ENCODE measurements around the gene AOC2. TPM values are rescaled to one million over a fixed set of nuclear protein-coding genes. Genes with fewer than 3 reads are reported as not detected.

Gene AOC2, protein sequence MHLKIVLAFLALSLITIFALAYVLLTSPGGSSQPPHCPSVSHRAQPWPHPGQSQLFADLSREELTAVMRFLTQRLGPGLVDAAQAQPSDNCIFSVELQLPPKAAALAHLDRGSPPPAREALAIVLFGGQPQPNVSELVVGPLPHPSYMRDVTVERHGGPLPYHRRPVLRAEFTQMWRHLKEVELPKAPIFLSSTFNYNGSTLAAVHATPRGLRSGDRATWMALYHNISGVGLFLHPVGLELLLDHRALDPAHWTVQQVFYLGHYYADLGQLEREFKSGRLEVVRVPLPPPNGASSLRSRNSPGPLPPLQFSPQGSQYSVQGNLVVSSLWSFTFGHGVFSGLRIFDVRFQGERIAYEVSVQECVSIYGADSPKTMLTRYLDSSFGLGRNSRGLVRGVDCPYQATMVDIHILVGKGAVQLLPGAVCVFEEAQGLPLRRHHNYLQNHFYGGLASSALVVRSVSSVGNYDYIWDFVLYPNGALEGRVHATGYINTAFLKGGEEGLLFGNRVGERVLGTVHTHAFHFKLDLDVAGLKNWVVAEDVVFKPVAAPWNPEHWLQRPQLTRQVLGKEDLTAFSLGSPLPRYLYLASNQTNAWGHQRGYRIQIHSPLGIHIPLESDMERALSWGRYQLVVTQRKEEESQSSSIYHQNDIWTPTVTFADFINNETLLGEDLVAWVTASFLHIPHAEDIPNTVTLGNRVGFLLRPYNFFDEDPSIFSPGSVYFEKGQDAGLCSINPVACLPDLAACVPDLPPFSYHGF
- total RNA-seq (2022; extraction: Qiagen RNA extraction; ENCODE audit: low read depth): 1.1 to 2.5 TPM (median 1.9 TPM) in 5 replicates

GRCh38 chr17:42844271-42844670 lies at the start of gene AOC2:
Gene AOC2, plus strand, starts transcription at chr17:42844580. Its CDS starts 47 bp downstream, at chr17:42844627.

DNA sequence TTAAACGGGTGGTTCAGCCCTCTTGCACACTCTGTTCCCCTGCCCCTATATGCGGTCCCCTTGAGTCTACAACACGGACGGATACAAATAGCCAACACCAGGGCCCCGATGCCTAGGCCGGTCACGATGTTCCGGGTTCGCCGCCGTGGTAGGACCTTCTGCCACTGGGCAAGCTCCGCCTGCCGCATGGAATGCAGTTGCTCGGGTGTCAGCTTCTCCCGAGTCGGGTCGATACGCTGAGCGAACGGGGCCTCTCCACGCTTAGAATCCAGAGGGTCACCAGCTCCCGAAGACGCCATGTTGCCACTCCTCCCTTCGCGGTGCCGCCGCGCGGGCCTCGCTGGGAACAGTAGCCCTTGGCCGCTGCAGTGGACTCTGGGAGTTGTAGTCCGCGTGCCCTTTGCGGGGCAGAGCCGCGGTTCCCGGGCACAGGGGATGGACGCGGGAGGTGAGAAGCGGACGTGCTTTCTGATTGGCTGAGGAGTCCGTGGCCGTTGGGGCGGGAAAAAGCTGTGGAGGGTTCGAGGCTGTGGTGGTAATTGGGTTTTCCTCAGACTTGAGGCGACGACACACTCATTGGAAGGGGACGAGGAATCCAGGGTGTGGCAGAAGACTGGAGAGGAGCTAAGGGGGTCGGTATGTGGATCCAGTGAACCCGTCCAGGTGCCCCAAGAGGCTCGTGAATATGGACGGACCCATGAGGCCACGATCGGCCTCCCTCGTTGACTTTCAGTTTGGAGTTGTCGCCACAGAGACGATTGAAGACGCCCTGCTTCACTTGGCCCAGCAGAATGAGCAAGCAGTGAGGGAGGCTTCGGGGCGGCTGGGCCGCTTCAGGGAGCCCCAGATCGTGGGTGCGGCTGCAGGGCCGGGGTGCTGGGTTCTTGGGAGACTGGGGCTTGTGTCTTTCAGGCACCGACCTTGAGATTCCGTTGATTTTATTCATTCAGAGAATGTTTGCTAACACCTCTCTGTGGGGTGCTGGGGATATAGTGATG lies 45.7 kb upstream of the AOC2 start, which contains the start of the genes CNTD1 and COA3:
TSS of gene CNTD1 (plus strand) at position 479 of the 998 bp plus-strand sequence. CDS start at position 686, 207 bp downstream.
TSS of gene COA3 (minus strand) at position 322 of the 998 bp plus-strand sequence. CDS start at position 299, 23 bp downstream.

DNA sequence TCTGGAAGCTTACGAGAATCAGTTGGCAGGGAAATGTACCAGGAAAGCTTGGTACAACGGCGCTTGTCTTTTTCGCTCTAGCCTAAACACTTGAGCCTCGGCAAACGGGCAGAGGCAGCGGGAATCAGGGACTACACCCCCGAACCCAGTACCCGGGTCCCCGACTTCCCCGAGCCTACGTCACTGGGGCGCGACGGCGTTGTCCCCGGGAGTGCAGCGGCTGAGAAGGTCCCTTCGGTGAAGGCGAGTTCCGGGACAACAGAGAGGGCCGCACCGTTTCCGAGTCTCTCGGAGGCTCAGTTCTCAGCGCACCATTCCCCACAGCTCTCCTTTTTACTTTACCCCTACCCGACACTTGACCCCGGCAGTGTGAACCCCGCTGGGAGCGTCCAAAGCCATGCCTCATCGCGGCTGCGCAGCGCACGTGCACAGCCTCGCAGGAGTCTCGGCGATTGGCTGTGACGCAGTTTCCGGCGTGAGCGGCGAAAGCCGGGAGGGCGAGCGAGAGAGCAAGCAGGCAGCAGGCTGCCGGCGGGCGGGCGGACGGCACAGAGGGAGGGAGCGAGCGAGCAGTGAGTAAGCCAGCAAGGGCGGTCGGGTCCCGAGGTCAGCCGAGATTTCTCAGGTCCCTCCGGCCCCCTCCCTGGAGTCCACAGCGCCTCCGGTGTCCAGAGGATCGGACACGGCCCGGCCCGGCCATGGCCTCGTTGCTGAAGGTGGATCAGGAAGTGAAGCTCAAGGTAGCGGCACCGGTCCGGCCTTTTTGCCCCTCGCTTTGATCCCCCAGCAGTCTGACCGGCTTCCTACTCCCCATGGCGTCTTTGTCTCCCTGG lies 11.2 kb upstream of the AOC2 start, which contains the start of gene PSME3:
TSS of gene PSME3 (plus strand) at position 464 of the 833 bp plus-strand sequence. CDS start at position 699, 235 bp downstream.

GRCh38 chr17:42850954-42851353 lies 6.6 kb downstream of the AOC2 start, which contains the start of gene AOC3:
Gene AOC3, plus strand, starts transcription at chr17:42851199. Its CDS starts 145 bp downstream, at chr17:42851344.

Other genes with a start within 250 kb of the AOC2 start
- gene RETREG3, start 235.2 kb upstream of the AOC2 start, total RNA-seq (2022; extraction: Qiagen RNA extraction; ENCODE audit: low read depth): 22.6 to 32.0 TPM (median 29.9 TPM) in 5 replicates
- gene TUBG1, start 234.9 kb upstream of the AOC2 start, total RNA-seq (2022; extraction: Qiagen RNA extraction; ENCODE audit: low read depth): 126 to 157 TPM (median 153 TPM) in 5 replicates
- 19.6 to 25.9 TPM (median 22.6 TPM) in 5 replicates for gene TUBG2, start 185.3 kb upstream of the AOC2 start, total RNA-seq (2022; extraction: Qiagen RNA extraction; ENCODE audit: low read depth)
- 7.7 to 20.0 TPM (median 18.9 TPM) in 5 replicates for gene PLEKHH3, start 167.6 kb upstream of the AOC2 start, total RNA-seq (2022; extraction: Qiagen RNA extraction; ENCODE audit: low read depth)
- 0.18 to 0.66 TPM (median 0.53 TPM) in 5 replicates for gene CCR10, start 162.7 kb upstream of the AOC2 start, total RNA-seq (2022; extraction: Qiagen RNA extraction; ENCODE audit: low read depth)
- 3.5 to 6.5 TPM (median 6.0 TPM) in 5 replicates for gene CNTNAP1, start 162.0 kb upstream of the AOC2 start, total RNA-seq (2022; extraction: Qiagen RNA extraction; ENCODE audit: low read depth)
- 10.2 to 14.6 TPM (median 13.3 TPM) in 5 replicates for gene EZH1, start 99.5 kb upstream of the AOC2 start, total RNA-seq (2022; extraction: Qiagen RNA extraction; ENCODE audit: low read depth)
- gene RAMP2, start 83.4 kb upstream of the AOC2 start, total RNA-seq (2022; extraction: Qiagen RNA extraction; ENCODE audit: low read depth): 0.74 to 1.3 TPM (median 0.88 TPM) in 4 of 5 replicates, not detected in the other
- gene VPS25, start 71.1 kb upstream of the AOC2 start, total RNA-seq (2022; extraction: Qiagen RNA extraction; ENCODE audit: low read depth): 118 to 129 TPM (median 121 TPM) in 5 replicates
- 0.47 to 2.3 TPM (median 1.7 TPM) in 5 replicates for gene WNK4, start 64.0 kb upstream of the AOC2 start, total RNA-seq (2022; extraction: Qiagen RNA extraction; ENCODE audit: low read depth)
- 92.1 to 146 TPM (median 129 TPM) in 5 replicates for gene COA3, start 45.9 kb upstream of the AOC2 start, total RNA-seq (2022; extraction: Qiagen RNA extraction; ENCODE audit: low read depth)
- 0.18 TPM in 1 of 5 replicates, not detected in the others for gene CNTD1, start 45.7 kb upstream of the AOC2 start, total RNA-seq (2022; extraction: Qiagen RNA extraction; ENCODE audit: low read depth)
- 73.4 to 105 TPM (median 80.8 TPM) in 5 replicates for gene BECN1, start 20.3 kb upstream of the AOC2 start, total RNA-seq (2022; extraction: Qiagen RNA extraction; ENCODE audit: low read depth)
- 235 to 258 TPM (median 245 TPM) in 5 replicates for gene PSME3, start 11.2 kb upstream of the AOC2 start, total RNA-seq (2022; extraction: Qiagen RNA extraction; ENCODE audit: low read depth)
- gene AOC3, start 6.6 kb downstream of the AOC2 start, total RNA-seq (2022; extraction: Qiagen RNA extraction; ENCODE audit: low read depth): 1.1 to 2.5 TPM (median 1.2 TPM) in 5 replicates
- gene G6PC1, start 56.2 kb downstream of the AOC2 start, total RNA-seq (2022; extraction: Qiagen RNA extraction; ENCODE audit: low read depth): not detected in 5 replicates
- 55.2 to 67.7 TPM (median 59.1 TPM) in 5 replicates for gene AARSD1, start 119.9 kb downstream of the AOC2 start, total RNA-seq (2022; extraction: Qiagen RNA extraction; ENCODE audit: low read depth)
- gene PTGES3L, start 135.5 kb downstream of the AOC2 start, total RNA-seq (2022; extraction: Qiagen RNA extraction; ENCODE audit: low read depth): 0.69 to 1.2 TPM (median 0.74 TPM) in 5 replicates
- 18.0 to 23.7 TPM (median 21.3 TPM) in 5 replicates for gene RUNDC1, start 136.0 kb downstream of the AOC2 start, total RNA-seq (2022; extraction: Qiagen RNA extraction; ENCODE audit: low read depth)
- gene RPL27, start 153.8 kb downstream of the AOC2 start, total RNA-seq (2022; extraction: Qiagen RNA extraction; ENCODE audit: low read depth): 2,630 to 3,512 TPM (median 2,993 TPM) in 5 replicates
- gene IFI35, start 162.2 kb downstream of the AOC2 start, total RNA-seq (2022; extraction: Qiagen RNA extraction; ENCODE audit: low read depth): 16.0 to 22.6 TPM (median 19.8 TPM) in 5 replicates
- gene VAT1, start 177.8 kb downstream of the AOC2 start, total RNA-seq (2022; extraction: Qiagen RNA extraction; ENCODE audit: low read depth): 202 to 253 TPM (median 231 TPM) in 5 replicates
- gene RND2, start 180.7 kb downstream of the AOC2 start, total RNA-seq (2022; extraction: Qiagen RNA extraction; ENCODE audit: low read depth): 0.13 to 0.25 TPM (median 0.16 TPM) in 4 of 5 replicates, not detected in the other

All from A549 treated with ZK216348 at 1 μM for 4 hours (cell line).